ENCODE results near the gene IQGAP2.

DNA sequence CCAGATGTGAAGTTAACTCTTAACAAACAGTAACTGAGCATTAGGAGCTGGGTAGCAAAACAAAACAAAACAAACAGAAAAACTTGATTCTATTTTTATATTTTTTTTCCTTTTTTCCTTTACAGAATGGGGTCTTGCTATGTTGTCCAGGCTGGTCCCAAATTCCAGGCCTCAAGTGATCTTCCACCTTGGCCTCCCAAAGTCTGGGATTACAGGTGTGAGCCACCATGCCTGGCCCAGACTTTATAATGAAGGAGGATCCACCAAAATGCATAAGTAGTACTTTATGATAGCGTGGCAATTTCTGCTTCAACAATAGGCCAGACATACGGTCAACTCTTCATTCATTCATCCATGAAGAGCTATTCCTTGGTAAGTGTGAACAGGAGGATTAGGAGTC, 5.9 kb upstream of the IQGAP2 start:
- TF ChIP-seq, protein P1, sequence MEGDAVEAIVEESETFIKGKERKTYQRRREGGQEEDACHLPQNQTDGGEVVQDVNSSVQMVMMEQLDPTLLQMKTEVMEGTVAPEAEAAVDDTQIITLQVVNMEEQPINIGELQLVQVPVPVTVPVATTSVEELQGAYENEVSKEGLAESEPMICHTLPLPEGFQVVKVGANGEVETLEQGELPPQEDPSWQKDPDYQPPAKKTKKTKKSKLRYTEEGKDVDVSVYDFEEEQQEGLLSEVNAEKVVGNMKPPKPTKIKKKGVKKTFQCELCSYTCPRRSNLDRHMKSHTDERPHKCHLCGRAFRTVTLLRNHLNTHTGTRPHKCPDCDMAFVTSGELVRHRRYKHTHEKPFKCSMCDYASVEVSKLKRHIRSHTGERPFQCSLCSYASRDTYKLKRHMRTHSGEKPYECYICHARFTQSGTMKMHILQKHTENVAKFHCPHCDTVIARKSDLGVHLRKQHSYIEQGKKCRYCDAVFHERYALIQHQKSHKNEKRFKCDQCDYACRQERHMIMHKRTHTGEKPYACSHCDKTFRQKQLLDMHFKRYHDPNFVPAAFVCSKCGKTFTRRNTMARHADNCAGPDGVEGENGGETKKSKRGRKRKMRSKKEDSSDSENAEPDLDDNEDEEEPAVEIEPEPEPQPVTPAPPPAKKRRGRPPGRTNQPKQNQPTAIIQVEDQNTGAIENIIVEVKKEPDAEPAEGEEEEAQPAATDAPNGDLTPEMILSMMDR (IDR thresholded peaks at IDR 0.05; ENCODE audit: low read depth, low read length, poor library complexity, severe bottlenecking): no peak
- TF ChIP-seq EZH2phosphoT487 (IDR thresholded peaks at IDR 0.05; ENCODE audit: borderline replicate concordance, low read length): no peak

All from DOHH2 (cell line).